ENCODE measurements around the gene WIZ. TPM values are rescaled to one million over a fixed set of nuclear protein-coding genes. Genes with fewer than 3 reads are reported as not detected.
"Not testable (repeated sequence)": the region's sequence is repeated elsewhere in the genome, so short reads cannot be mapped to it uniquely, and the experiment has no call there.

WIZ gene, protein sequence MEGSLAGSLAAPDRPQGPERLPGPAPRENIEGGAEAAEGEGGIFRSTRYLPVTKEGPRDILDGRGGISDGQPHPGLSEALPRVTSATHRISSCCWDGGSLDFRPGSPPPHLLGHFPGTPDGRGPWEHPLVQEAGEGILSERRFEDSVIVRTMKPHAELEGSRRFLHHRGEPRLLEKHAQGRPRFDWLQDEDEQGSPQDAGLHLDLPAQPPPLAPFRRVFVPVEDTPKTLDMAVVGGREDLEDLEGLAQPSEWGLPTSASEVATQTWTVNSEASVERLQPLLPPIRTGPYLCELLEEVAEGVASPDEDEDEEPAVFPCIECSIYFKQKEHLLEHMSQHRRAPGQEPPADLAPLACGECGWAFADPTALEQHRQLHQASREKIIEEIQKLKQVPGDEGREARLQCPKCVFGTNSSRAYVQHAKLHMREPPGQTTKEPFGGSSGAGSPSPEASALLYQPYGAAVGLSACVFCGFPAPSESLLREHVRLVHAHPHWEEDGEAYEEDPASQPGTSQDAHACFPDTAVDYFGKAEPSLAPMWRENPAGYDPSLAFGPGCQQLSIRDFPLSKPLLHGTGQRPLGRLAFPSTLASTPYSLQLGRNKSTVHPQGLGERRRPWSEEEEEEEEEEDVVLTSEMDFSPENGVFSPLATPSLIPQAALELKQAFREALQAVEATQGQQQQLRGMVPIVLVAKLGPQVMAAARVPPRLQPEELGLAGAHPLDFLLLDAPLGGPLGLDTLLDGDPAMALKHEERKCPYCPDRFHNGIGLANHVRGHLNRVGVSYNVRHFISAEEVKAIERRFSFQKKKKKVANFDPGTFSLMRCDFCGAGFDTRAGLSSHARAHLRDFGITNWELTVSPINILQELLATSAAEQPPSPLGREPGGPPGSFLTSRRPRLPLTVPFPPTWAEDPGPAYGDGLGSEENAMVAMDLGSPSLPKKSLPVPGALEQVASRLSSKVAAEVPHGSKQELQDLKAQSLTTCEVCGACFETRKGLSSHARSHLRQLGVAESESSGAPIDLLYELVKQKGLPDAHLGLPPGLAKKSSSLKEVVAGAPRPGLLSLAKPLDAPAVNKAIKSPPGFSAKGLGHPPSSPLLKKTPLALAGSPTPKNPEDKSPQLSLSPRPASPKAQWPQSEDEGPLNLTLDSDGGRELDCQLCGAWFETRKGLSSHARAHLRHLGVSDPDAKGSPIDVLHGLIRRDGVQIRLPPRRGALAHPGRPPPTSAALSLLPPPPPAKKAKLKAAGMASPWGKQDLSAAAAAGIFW (N-terminal part only)
- total RNA-seq = 10 to 100 TPM; 31.6 to 32.7 TPM

GRCh38 chr19:15449620-15450527 is at the start of gene WIZ:
Gene WIZ (minus strand): TSS chr19:15449956. CDS start chr19:15448307, 1,649 bp downstream.
- peaks cover 33% of the 10 kb centered on the region for H3K4me1 Mint-ChIP-seq (ENCODE audit: low read depth)
- H3K9me3 Mint-ChIP-seq (ENCODE audit: insufficient read depth) = no peaks in the 10 kb centered on the region
- ChIA-PET CTCF (interaction anchor here (0.7 to 3.7 kb wide), 2 partner anchors 13 to 31 kb away, joined by 3 to 14 read pairs; partner anchors contain the start of gene AKAP8L), POLR2A (interaction anchor here (1.0 to 3.2 kb wide), 3 partner anchors 9 to 31 kb away, joined by 3 to 22 read pairs (median 10); partner anchors contain the start of genes AKAP8L and RASAL3)
- H3K4me3 Mint-ChIP-seq = peak within 1 kb of the TSS; percentile 64
- peak; percentile 65 for ATAC-seq
- DNase-seq = peak; percentile 82
- H3K27me3 Mint-ChIP-seq (ENCODE audit: low read depth) = no peaks in the 10 kb centered on the region
- peak within 1 kb of the TSS; percentile 84 for H3K27ac Mint-ChIP-seq
- peaks cover 54% of the 10 kb centered on the region for H3K36me3 Mint-ChIP-seq (ENCODE audit: low read depth)

GRCh38 chr19:15498910-15499309 is 49.2 kb upstream of the WIZ start:
- DNase-seq (no peak), ATAC-seq (no peak)
- Mint-ChIP-seq H3K9me3 (ENCODE audit: insufficient read depth) (no peaks in the 10 kb centered on the region), H3K27ac (no peak overlapping the region), H3K4me1 (ENCODE audit: low read depth) (no peaks in the 10 kb centered on the region), H3K36me3 (ENCODE audit: low read depth) (no peaks in the 10 kb centered on the region), H3K4me3 (no peak overlapping the region), H3K27me3 (ENCODE audit: low read depth) (peaks cover 10% of the 10 kb centered on the region)
- CTCF ChIA-PET = no interaction called here
- POLR2A ChIA-PET = no interaction called here

GRCh38 chr19:15498156-15498858 is 48.6 kb upstream of the WIZ start:
- H3K27me3 Mint-ChIP-seq (ENCODE audit: low read depth) = peaks cover 11% of the 10 kb centered on the region
- DNase-seq = no peak
- no peaks in the 10 kb centered on the region for H3K36me3 Mint-ChIP-seq (ENCODE audit: low read depth)
- H3K27ac Mint-ChIP-seq = no peak overlapping the region
- no peak overlapping the region for H3K4me3 Mint-ChIP-seq
- H3K9me3 Mint-ChIP-seq (ENCODE audit: insufficient read depth) = no peaks in the 10 kb centered on the region
- no peaks in the 10 kb centered on the region for H3K4me1 Mint-ChIP-seq (ENCODE audit: low read depth)
- ChIA-PET POLR2A (no interaction called here), CTCF (no interaction called here)
- no peak for ATAC-seq

- CTCF ChIA-PET = no interaction called here
- H3K9me3 Mint-ChIP-seq (ENCODE audit: insufficient read depth) = no peaks in the 10 kb centered on the region
- ATAC-seq = no peak
Observed at GRCh38 chr19:15495151-15495550, 45.4 kb upstream of the WIZ start.

DNA sequence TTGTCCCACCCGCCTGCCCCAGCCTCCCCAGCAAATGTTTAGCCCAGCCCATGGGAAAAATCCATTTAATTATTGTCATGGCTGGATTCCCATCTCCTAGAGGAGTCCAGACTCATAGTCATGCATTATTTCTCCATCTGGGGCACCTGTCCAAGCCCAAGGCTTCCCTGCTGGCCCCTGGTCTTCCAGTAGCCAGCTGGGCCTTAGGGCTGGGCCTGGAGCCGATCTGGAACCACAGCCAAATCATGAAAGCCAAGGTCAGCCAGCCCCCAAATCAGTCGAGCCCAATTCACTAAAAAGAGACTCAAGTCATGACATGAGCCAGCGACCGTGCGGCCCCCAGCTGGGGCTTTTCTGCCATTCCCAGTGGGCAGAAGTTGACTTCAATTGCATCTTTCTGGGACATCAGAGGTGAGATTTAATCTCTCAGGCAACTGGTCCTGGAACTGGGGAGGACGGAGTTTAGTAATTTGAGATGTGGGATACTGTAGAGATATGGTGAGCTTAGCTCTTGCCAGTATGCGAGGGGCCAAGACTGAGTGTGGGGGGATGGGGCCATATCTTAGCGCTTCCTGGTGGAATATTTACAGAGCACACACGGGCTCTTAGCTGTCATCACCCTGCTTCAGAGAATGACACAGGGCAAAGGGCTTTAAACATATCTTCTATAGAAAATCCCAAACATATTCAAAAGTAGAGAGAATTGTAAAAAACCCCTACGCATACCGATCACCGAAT is 38.9 kb upstream of the WIZ start:
- Mint-ChIP-seq H3K36me3 (ENCODE audit: low read depth) (no peaks in the 10 kb centered on the region), H3K27ac (no peak overlapping the region), H3K9me3 (ENCODE audit: insufficient read depth) (no peaks in the 10 kb centered on the region), H3K4me1 (ENCODE audit: low read depth) (peaks cover 3% of the 10 kb centered on the region), H3K4me3 (no peak overlapping the region), H3K27me3 (ENCODE audit: low read depth) (peaks cover 6% of the 10 kb centered on the region)
- POLR2A ChIA-PET = interaction anchor here (1.1 kb wide), 1 partner anchor 21 kb away, joined by 4 read pairs; no protein-coding TSS in a partner anchor
- CTCF ChIA-PET = no interaction called here
- DNase-seq (no peak), ATAC-seq (no peak)

More at GRCh38 chr19:15495151-15495550, 45.4 kb upstream of the WIZ start:
- Mint-ChIP-seq H3K27me3 (ENCODE audit: low read depth) (peaks cover 6% of the 10 kb centered on the region), H3K4me1 (ENCODE audit: low read depth) (no peaks in the 10 kb centered on the region), H3K36me3 (ENCODE audit: low read depth) (no peaks in the 10 kb centered on the region), H3K27ac (no peak overlapping the region), H3K4me3 (no peak overlapping the region)
- no peak for DNase-seq
- POLR2A ChIA-PET = no interaction called here

- H3K36me3 Mint-ChIP-seq (ENCODE audit: low read depth) = no peaks in the 10 kb centered on the region
- ChIA-PET POLR2A (no interaction called here), CTCF (no interaction called here)
- H3K4me3 Mint-ChIP-seq = no peak overlapping the region
- H3K4me1 Mint-ChIP-seq (ENCODE audit: low read depth) = peaks cover 13% of the 10 kb centered on the region
- no peaks in the 10 kb centered on the region for H3K9me3 Mint-ChIP-seq (ENCODE audit: insufficient read depth)
- DNase-seq = no peak
- no peaks in the 10 kb centered on the region for H3K27me3 Mint-ChIP-seq (ENCODE audit: low read depth)
- no peak overlapping the region for H3K27ac Mint-ChIP-seq
- ATAC-seq = no peak
Observed at GRCh38 chr19:15487038-15487437, 37.3 kb upstream of the WIZ start.

- H3K9me3 Mint-ChIP-seq (ENCODE audit: insufficient read depth); DNase-seq; H3K36me3 Mint-ChIP-seq (ENCODE audit: low read depth); H3K27ac Mint-ChIP-seq; POLR2A ChIA-PET; H3K27me3 Mint-ChIP-seq (ENCODE audit: low read depth); CTCF ChIA-PET; ATAC-seq; H3K4me3 Mint-ChIP-seq: not testable (repeated sequence)
- H3K4me1 Mint-ChIP-seq (ENCODE audit: low read depth) = peaks cover 14% of the 10 kb centered on the region
Observed at GRCh38 chr19:15485768-15486167, 36.0 kb upstream of the WIZ start.

DNA sequence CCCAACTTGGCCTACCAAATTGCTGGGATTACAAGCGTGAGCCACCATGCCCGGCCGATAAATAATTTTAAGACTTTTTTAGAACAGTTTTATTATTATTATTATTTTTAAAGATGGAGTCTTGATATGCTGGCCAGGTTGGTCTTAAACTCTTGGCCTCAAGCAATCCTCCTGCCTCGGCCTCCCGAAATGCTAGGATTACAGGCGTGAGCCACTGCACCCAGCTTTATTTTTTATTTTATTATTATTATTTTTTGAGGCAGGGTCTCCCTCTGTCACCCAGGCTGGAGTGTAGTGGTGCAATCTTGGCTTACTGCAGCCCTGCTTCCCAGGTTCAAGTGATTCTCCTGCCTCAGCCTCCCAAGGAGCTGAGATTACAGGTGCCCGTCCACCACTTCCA is 31.2 kb upstream of the WIZ start:
- H3K36me3 Mint-ChIP-seq (ENCODE audit: low read depth); H3K4me3 Mint-ChIP-seq; H3K27me3 Mint-ChIP-seq (ENCODE audit: low read depth); DNase-seq; POLR2A ChIA-PET; H3K9me3 Mint-ChIP-seq (ENCODE audit: insufficient read depth); H3K27ac Mint-ChIP-seq; ATAC-seq: not testable (repeated sequence)
- H3K4me1 Mint-ChIP-seq (ENCODE audit: low read depth) = peaks cover 46% of the 10 kb centered on the region
- CTCF ChIA-PET = interaction anchor here (0.9 to 1.8 kb wide), 3 partner anchors 14 to 75 kb away, joined by 3 to 4 read pairs (median 4); partner anchors contain the start of gene RASAL3

DNA sequence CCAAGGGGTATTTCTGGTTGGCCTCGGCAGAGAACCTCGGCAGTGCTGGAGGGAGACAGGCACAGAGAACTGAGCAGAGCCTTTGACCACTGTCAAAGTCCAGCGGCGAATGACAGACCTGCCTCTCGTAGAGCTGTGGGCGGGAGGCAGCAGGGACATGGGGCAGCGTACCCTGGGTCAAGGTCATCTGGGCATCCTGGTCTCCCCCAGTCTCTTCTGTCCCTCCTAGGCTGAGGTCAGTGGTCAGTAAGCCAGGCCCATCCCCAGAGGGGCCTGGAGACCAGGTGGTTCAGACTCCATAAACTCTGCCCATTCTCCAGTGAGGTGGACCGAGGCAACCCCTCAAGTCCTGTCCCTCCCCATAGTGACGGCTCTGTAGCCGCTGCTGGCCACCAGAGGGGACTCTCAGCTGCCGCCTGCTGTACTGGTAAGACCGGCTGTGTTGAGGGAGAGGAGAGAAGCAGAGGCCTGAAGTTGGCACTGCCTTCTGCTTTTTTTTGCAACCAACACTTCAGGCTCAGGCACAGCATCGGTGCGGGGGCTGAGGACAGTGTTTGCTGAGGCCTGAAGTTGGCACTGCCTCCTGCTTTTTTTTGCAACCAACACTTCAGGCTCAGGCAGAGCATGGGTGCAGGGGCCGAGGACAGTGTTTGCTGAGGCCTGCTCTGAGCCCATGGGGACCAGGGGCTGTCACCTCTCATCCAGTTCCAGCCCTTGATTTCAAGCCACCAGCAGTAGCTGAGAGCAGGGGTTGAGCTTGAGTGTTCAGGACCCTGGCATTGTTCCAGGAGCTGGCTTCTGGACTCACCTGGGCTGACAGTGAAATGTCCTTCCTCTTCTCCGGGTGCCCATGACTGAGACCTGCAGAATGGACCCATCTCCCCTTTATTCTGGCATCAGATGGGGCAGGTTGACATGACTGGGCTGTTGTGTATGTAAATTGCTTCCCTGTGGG is 29.9 kb upstream of the WIZ start, which contains the start of gene PGLYRP2:
Gene PGLYRP2, minus strand, starts transcription at position 111 of the 955 bp plus-strand sequence. CDS start 130 bp downstream, outside the sequence.
- H3K27ac Mint-ChIP-seq = peak within 1 kb of the TSS; percentile 4
- ATAC-seq (peak; percentile 20), DNase-seq (no peak)
- H3K27me3 Mint-ChIP-seq (ENCODE audit: low read depth) = no peaks in the 10 kb centered on the region
- H3K4me1 Mint-ChIP-seq (ENCODE audit: low read depth) = peaks cover 47% of the 10 kb centered on the region
- H3K36me3 Mint-ChIP-seq (ENCODE audit: low read depth) = no peaks in the 10 kb centered on the region
- ChIA-PET POLR2A (interaction anchor here (0.6 to 0.9 kb wide), 2 partner anchors 60 to 364 kb away, joined by 3 read pairs; no protein-coding TSS in a partner anchor), CTCF (interaction anchor here (0.8 to 2.3 kb wide), 6 partner anchors 12 to 76 kb away, joined by 3 to 8 read pairs (median 4); no protein-coding TSS in a partner anchor)
- H3K4me3 Mint-ChIP-seq = no peak within 1 kb of the TSS
- H3K9me3 Mint-ChIP-seq (ENCODE audit: insufficient read depth) = no peaks in the 10 kb centered on the region
